ENCODE measurements around the gene TRPV5.

TRPV5 gene

DNA sequence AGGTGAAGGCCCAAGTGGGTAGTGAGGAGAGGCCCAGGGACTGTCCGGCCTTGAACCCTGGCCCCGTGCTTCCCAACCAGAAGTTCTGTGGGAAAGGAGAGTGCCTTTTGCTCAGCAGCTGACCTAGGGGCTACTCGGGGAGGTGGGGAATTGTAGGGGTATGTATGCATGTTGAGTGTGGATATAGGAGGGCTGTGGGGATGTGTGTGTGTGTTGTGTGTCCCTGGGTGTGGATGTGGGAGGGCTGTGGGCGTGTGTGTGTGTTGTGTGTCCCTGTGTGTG lies 66.5 kb downstream of the TRPV5 start:
- TF ChIP-seq, protein P1, sequence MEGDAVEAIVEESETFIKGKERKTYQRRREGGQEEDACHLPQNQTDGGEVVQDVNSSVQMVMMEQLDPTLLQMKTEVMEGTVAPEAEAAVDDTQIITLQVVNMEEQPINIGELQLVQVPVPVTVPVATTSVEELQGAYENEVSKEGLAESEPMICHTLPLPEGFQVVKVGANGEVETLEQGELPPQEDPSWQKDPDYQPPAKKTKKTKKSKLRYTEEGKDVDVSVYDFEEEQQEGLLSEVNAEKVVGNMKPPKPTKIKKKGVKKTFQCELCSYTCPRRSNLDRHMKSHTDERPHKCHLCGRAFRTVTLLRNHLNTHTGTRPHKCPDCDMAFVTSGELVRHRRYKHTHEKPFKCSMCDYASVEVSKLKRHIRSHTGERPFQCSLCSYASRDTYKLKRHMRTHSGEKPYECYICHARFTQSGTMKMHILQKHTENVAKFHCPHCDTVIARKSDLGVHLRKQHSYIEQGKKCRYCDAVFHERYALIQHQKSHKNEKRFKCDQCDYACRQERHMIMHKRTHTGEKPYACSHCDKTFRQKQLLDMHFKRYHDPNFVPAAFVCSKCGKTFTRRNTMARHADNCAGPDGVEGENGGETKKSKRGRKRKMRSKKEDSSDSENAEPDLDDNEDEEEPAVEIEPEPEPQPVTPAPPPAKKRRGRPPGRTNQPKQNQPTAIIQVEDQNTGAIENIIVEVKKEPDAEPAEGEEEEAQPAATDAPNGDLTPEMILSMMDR (IDR thresholded peaks at IDR 0.05; ENCODE audit: unreplicated experiment in 3 of 3), result no peak
- no peaks in the 10 kb centered on the region for H3K4me1 Mint-ChIP-seq
- peaks cover 9% of the 10 kb centered on the region for H3K27me3 Mint-ChIP-seq (ENCODE audit: low read depth)
- H3K9me3 Mint-ChIP-seq, result no peaks in the 10 kb centered on the region
- H3K36me3 Mint-ChIP-seq (ENCODE audit: low read depth), result peaks cover 24% of the 10 kb centered on the region
- no peak overlapping the region for H3K27ac Mint-ChIP-seq
- H3K4me3 Mint-ChIP-seq, result no peak overlapping the region

DNA sequence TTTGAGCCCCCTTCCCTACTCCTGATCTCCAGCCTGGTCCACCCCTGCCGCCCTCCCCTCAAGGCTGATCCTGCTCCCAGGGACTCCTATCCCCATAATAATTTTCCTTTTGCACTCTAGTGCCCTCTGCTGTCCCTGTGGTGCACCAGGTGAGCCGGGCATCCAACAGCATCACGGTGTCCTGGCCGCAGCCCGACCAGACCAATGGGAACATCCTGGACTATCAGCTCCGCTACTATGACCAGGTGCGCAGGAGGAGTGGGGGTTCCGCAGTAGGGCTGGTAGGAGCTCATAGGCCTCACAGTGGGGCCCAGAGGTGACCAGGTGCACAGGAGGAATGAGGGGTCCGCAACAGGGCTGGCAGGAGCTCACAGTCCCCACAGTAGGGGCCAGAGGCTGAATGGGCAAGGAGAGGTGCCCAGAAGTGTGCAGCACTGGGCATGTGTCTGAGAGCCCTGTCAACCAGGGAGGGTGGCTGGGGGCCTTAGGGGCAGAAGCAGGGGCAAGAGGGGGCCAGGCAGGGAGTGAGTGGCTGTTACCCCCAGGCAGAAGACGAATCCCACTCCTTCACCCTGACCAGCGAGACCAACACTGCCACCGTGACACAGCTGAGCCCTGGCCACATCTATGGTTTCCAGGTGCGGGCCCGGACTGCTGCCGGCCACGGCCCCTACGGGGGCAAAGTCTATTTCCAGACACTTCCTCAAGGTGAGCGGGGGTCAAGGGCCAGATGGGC lies 67.0 kb downstream of the TRPV5 start:
- H3K36me3 Mint-ChIP-seq (ENCODE audit: low read depth), result peaks cover 22% of the 10 kb centered on the region
- TF ChIP-seq, protein P1 (IDR thresholded peaks at IDR 0.05; ENCODE audit: unreplicated experiment in 3 of 3), result peak; percentile 47 to 58 (median 49)
- H3K27ac Mint-ChIP-seq, result no peak overlapping the region
- H3K4me3 Mint-ChIP-seq, result no peak overlapping the region
- no peaks in the 10 kb centered on the region for H3K9me3 Mint-ChIP-seq
- H3K27me3 Mint-ChIP-seq (ENCODE audit: low read depth), result peaks cover 9% of the 10 kb centered on the region
- no peaks in the 10 kb centered on the region for H3K4me1 Mint-ChIP-seq

DNA sequence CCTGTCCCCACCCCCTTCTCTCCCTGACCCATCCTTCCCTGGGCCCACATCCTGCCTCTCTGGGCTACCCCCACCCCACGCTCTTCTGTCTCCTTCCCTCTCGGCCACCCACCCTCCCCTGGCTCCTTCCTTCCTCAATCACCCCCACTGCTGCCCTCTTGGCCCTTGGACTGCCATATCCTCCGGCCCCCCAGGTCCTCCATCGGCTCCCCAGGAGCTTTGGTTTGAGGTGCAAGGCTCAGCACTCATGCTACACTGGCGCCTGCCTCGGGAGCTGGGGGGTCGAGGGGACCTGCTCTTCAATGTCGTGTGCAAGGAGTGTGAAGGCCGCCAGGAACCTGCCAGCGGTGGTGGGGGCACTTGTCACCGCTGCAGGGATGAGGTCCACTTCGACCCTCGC lies 67.8 kb downstream of the TRPV5 start:
- H3K9me3 Mint-ChIP-seq, result no peaks in the 10 kb centered on the region
- TF ChIP-seq, protein P1 (IDR thresholded peaks at IDR 0.05; ENCODE audit: unreplicated experiment in 3 of 3), result no peak
- no peak overlapping the region for H3K4me3 Mint-ChIP-seq
- peaks cover 9% of the 10 kb centered on the region for H3K27me3 Mint-ChIP-seq (ENCODE audit: low read depth)
- peaks cover 18% of the 10 kb centered on the region for H3K36me3 Mint-ChIP-seq (ENCODE audit: low read depth)
- H3K4me1 Mint-ChIP-seq, result no peaks in the 10 kb centered on the region
- no peak overlapping the region for H3K27ac Mint-ChIP-seq

DNA sequence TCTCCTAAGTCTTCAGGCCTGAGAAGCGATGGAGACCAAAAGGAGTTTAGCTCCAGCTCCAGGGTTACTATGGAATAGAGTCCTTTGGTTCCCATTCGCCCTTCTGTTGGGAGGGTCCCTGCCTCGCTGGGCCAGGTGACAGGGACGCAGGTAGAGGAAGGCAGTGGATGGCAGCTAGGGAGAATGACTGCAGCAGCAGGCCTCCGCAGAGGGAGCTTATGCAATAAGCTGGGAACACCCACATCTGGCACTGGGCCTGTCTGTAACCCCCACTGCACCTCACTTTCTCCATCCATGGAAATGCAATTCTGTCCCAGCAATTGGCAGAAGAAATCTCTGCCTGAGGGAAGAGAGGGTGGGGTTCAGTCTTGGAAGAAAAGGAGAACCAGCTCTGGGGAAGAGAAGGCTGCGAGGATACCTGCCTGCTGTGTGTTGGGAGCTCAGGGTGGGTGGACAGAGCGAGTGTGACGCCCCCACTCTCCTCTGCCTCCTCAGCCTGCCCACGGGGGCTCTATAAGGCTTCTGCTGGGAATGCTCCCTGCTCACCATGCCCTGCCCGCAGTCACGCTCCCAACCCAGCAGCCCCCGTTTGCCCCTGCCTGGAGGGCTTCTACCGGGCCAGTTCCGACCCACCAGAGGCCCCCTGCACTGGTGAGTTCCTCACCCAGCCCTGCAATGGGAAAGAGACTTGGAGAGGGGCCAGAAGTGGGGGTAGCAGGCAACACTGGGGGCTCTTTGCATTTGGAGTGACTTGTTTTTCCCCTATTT lies 68.4 kb downstream of the TRPV5 start:
- H3K27me3 Mint-ChIP-seq (ENCODE audit: low read depth), result peaks cover 9% of the 10 kb centered on the region
- TF ChIP-seq, protein P1 (IDR thresholded peaks at IDR 0.05; ENCODE audit: unreplicated experiment in 3 of 3), result no peak
- no peak overlapping the region for H3K4me3 Mint-ChIP-seq
- no peaks in the 10 kb centered on the region for H3K9me3 Mint-ChIP-seq
- H3K36me3 Mint-ChIP-seq (ENCODE audit: low read depth), result peaks cover 18% of the 10 kb centered on the region
- no peaks in the 10 kb centered on the region for H3K4me1 Mint-ChIP-seq
- H3K27ac Mint-ChIP-seq, result no peak overlapping the region

GRCh38 chr7:142863891-142864685 lies 69.5 kb downstream of the TRPV5 start:
- Mint-ChIP-seq H3K27me3 (ENCODE audit: low read depth) (peaks cover 9% of the 10 kb centered on the region), H3K9me3 (no peaks in the 10 kb centered on the region), H3K36me3 (ENCODE audit: low read depth) (peaks cover 10% of the 10 kb centered on the region), H3K4me3 (no peak overlapping the region), H3K27ac (no peak overlapping the region), H3K4me1 (peaks cover 5% of the 10 kb centered on the region)
- TF ChIP-seq, protein P1 (IDR thresholded peaks at IDR 0.05; ENCODE audit: unreplicated experiment in 3 of 3), result no peak

Measured in nephron (organoid).